Astrocyte (in vitro differentiated cells and primary cell): ENCODE measurements around the gene POLA1. TPM values are rescaled to one million over a fixed set of nuclear protein-coding genes. Genes with fewer than 3 reads are reported as not detected.

Experiments
- DNase-seq: peaks from one replicate; pipeline ENCODE4 v3.0.0-alpha.2; 2010; ENCODE audit warnings: low read depth
- FAIRE-seq: peaks from 2 replicates; lab custom pipeline; 2011; peaks lifted over from hg19 to GRCh38; lab: Jason Lieb, UNC
- H2AFZ ChIP-seq: 2 replicates; pipeline ENCODE4 v1.6.0; 2012; ENCODE audit warnings: low read depth, low read length, inconsistent platforms
- H3K27ac ChIP-seq: 2 replicates; pipeline ENCODE4 v1.5.1; 2011; ENCODE audit warnings: low read depth, low read length, inconsistent platforms
- H3K27me3 ChIP-seq: 2 replicates; pipeline ENCODE4 v1.6.0; 2011; ENCODE audit warnings: low read length, inconsistent platforms; ENCODE audit not compliant: insufficient read depth
- H3K36me3 ChIP-seq: 2 replicates; pipeline ENCODE4 v1.5.1; 2011; ENCODE audit warnings: low read length, inconsistent platforms; ENCODE audit not compliant: insufficient read depth
- H3K4me1 ChIP-seq: 2 replicates; pipeline ENCODE4 v1.5.1; 2011; ENCODE audit warnings: low read length, inconsistent platforms; ENCODE audit not compliant: insufficient read depth
- H3K4me2 ChIP-seq: 2 replicates; pipeline ENCODE4 v1.6.0; 2012; ENCODE audit warnings: low read length, inconsistent platforms
- H3K4me3 ChIP-seq: 2 replicates; pipeline ENCODE4 v1.5.1; 2011; ENCODE audit warnings: low read depth, mild to moderate bottlenecking, low read length, inconsistent platforms; ENCODE audit not compliant: insufficient read depth
- H3K79me2 ChIP-seq: 2 replicates; pipeline ENCODE4 v1.6.0; 2012; ENCODE audit warnings: mild to moderate bottlenecking, low read length, inconsistent platforms; ENCODE audit not compliant: insufficient read depth
- H3K9ac ChIP-seq: 2 replicates; pipeline ENCODE4 v1.6.0; 2012; ENCODE audit warnings: mild to moderate bottlenecking, low read length, inconsistent platforms
- H3K9me3 ChIP-seq: 2 replicates; pipeline ENCODE4 v1.5.1; 2012; ENCODE audit warnings: low read depth, mild to moderate bottlenecking, low read length, inconsistent platforms; ENCODE audit not compliant: insufficient read depth
- H4K20me1 ChIP-seq: 2 replicates; pipeline ENCODE4 v1.6.0; 2012; ENCODE audit warnings: low read length, inconsistent platforms; ENCODE audit not compliant: insufficient read depth
- H3K27ac Mint-ChIP-seq: one replicate; pipeline ENCODE4 v1.8.0; 2021; ENCODE audit warnings: mild to moderate bottlenecking, mixed read lengths; ENCODE audit not compliant: unreplicated experiment
- H3K27me3 Mint-ChIP-seq: one replicate; pipeline ENCODE4 v1.8.0; 2021; ENCODE audit warnings: low read depth, mixed read lengths; ENCODE audit not compliant: unreplicated experiment
- H3K36me3 Mint-ChIP-seq: one replicate; pipeline ENCODE4 v1.8.0; 2021; ENCODE audit warnings: low read depth, mixed read lengths; ENCODE audit not compliant: unreplicated experiment
- H3K4me1 Mint-ChIP-seq: one replicate; pipeline ENCODE4 v1.8.0; 2021; ENCODE audit warnings: low read depth, mixed read lengths; ENCODE audit not compliant: unreplicated experiment
- H3K4me3 Mint-ChIP-seq: one replicate; pipeline ENCODE4 v1.8.0; 2021; ENCODE audit warnings: mild to moderate bottlenecking, moderate library complexity, mixed read lengths; ENCODE audit not compliant: unreplicated experiment
- H3K9me3 Mint-ChIP-seq: one replicate; pipeline ENCODE4 v1.8.0; 2021; ENCODE audit warnings: mild to moderate bottlenecking, mixed read lengths; ENCODE audit not compliant: unreplicated experiment
- EZH2 ChIP-seq: IDR thresholded peaks from 2 replicates; pipeline ENCODE4 v1.6.1; 2012; ENCODE audit warnings: mild to moderate bottlenecking, low read length, inconsistent platforms; ENCODE audit not compliant: insufficient read depth
- total RNA-seq: library from RNA; stranded (reverse); gene quantifications from 2 replicates; pipeline ENCODE4 v1.2.1, GENCODE V29; 2021
- TF ChIP-seq, protein P1 (sequence below): IDR thresholded peaks from 2 replicates; pipeline ENCODE4 v1.5.1; 2011; ENCODE audit warnings: low read depth, mild to moderate bottlenecking, inconsistent platforms, low read length, moderate library complexity; ENCODE audit not compliant: insufficient read depth

POLA1 gene
- total RNA-seq, 1 donor from 2014 or later = 4.9 TPM

DNA sequence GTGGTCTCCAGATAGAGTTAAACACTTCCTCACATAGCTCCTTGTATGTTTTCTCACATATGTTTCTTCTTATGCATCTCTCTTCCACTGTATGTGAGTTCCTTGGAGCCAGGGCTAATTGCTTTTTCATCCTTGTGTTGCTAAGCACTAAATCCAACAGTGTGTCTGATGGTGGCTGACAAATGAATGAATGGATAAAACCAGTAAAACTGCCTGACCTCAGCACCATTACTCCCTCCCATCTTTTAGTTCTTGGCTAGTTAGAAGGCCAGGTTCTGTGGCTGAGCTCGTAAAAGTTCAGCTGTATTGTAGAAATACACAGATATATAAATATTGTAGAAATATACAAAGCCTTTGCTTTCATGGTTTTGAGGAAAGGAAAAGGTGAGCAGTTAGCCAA is 271.7 kb downstream of the POLA1 start:
- no peak overlapping the region for H3K9ac ChIP-seq
- H3K79me2 ChIP-seq = no peaks in the 10 kb centered on the region
- no peak overlapping the region for H3K27ac ChIP-seq
- no peaks in the 10 kb centered on the region for H3K36me3 ChIP-seq
- no peaks in the 10 kb centered on the region for H3K9me3 Mint-ChIP-seq
- TF ChIP-seq EZH2 = no peak
- TF ChIP-seq, protein P1, sequence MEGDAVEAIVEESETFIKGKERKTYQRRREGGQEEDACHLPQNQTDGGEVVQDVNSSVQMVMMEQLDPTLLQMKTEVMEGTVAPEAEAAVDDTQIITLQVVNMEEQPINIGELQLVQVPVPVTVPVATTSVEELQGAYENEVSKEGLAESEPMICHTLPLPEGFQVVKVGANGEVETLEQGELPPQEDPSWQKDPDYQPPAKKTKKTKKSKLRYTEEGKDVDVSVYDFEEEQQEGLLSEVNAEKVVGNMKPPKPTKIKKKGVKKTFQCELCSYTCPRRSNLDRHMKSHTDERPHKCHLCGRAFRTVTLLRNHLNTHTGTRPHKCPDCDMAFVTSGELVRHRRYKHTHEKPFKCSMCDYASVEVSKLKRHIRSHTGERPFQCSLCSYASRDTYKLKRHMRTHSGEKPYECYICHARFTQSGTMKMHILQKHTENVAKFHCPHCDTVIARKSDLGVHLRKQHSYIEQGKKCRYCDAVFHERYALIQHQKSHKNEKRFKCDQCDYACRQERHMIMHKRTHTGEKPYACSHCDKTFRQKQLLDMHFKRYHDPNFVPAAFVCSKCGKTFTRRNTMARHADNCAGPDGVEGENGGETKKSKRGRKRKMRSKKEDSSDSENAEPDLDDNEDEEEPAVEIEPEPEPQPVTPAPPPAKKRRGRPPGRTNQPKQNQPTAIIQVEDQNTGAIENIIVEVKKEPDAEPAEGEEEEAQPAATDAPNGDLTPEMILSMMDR = no peak
- no peak overlapping the region for H2AFZ ChIP-seq
- no peak overlapping the region for H3K4me3 Mint-ChIP-seq
- H3K27me3 ChIP-seq = no peaks in the 10 kb centered on the region
- DNase-seq (no peak), FAIRE-seq (peak; percentile 39)
- H3K4me1 Mint-ChIP-seq = peaks cover 3% of the 10 kb centered on the region
- H3K27me3 Mint-ChIP-seq = no peaks in the 10 kb centered on the region
- no peak overlapping the region for H3K27ac Mint-ChIP-seq
- no peak overlapping the region for H3K4me3 ChIP-seq
- H3K4me2 ChIP-seq = no peak overlapping the region
- H4K20me1 ChIP-seq = no peaks in the 10 kb centered on the region
- no peaks in the 10 kb centered on the region for H3K9me3 ChIP-seq
- H3K36me3 Mint-ChIP-seq = no peaks in the 10 kb centered on the region
- no peaks in the 10 kb centered on the region for H3K4me1 ChIP-seq

DNA sequence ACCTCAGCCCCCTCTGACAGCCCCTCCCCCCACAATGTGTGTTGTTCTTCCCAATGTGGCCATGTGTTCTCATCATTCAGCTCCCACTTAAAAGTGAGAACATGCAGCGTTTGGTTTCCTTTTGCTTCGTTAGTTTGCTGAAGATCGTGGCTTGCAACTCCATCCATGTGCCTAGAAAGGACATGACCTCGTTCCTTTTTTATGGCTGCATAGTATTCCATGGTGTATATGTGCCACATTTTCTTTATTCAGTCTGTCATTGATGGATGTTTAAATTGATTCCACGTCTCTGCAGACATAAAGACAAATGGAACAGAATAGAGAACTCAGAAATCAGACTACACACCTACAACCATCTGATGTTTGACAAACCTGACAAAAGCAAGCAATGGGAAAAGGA is 276.1 kb downstream of the POLA1 start:
- Histone ChIP-seq H3K27ac (no peak overlapping the region), H3K36me3 (no peaks in the 10 kb centered on the region), H4K20me1 (no peaks in the 10 kb centered on the region), H3K27me3 (no peaks in the 10 kb centered on the region), H3K79me2 (no peaks in the 10 kb centered on the region), H3K9ac (no peak overlapping the region), H3K4me1 (no peaks in the 10 kb centered on the region), H2AFZ (no peak overlapping the region), H3K4me3 (no peak overlapping the region), H3K4me2 (no peak overlapping the region), H3K9me3 (no peaks in the 10 kb centered on the region)
- no peaks in the 10 kb centered on the region for H3K9me3 Mint-ChIP-seq
- no peaks in the 10 kb centered on the region for H3K27me3 Mint-ChIP-seq
- H3K4me3 Mint-ChIP-seq = no peak overlapping the region
- H3K27ac Mint-ChIP-seq = no peak overlapping the region
- TF ChIP-seq, protein P1 = no peak
- no peak for TF ChIP-seq EZH2
- no peak for DNase-seq
- H3K4me1 Mint-ChIP-seq = no peaks in the 10 kb centered on the region
- FAIRE-seq = peak; percentile 34
- H3K36me3 Mint-ChIP-seq = no peaks in the 10 kb centered on the region

DNA sequence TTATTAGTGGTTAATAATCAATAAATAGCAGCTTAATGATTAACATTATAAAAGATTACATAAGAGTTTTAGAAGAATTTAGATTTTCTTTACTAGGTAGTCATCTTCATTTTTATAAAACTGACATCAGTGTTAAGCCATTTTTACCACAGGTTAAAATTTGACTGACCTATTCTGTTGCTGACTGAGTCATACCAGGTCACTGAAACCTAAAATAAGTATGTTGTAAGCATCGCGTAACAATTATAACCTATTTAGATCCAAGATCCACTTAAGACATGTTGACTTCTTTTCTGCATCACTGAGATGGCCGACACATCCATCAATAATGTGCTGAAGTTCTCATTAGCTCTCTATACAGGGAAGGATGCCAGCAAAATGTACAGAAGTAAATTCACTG is 285.4 kb downstream of the POLA1 start:
- H3K4me3 Mint-ChIP-seq = no peak overlapping the region
- H3K36me3 Mint-ChIP-seq = no peaks in the 10 kb centered on the region
- no peaks in the 10 kb centered on the region for H3K27me3 ChIP-seq
- no peaks in the 10 kb centered on the region for H3K79me2 ChIP-seq
- H3K4me3 ChIP-seq = no peak overlapping the region
- H3K4me1 Mint-ChIP-seq = peaks cover 4% of the 10 kb centered on the region
- H3K27ac Mint-ChIP-seq = no peak overlapping the region
- H3K27me3 Mint-ChIP-seq = no peaks in the 10 kb centered on the region
- no peak overlapping the region for H2AFZ ChIP-seq
- TF ChIP-seq, protein P1 = no peak
- TF ChIP-seq EZH2 = no peak
- peak; percentile 85 for FAIRE-seq
- H3K36me3 ChIP-seq = no peaks in the 10 kb centered on the region
- no peaks in the 10 kb centered on the region for H4K20me1 ChIP-seq
- no peaks in the 10 kb centered on the region for H3K9me3 ChIP-seq
- no peaks in the 10 kb centered on the region for H3K9me3 Mint-ChIP-seq
- H3K4me2 ChIP-seq = no peak overlapping the region
- H3K27ac ChIP-seq = no peak overlapping the region
- no peak for DNase-seq
- no peak overlapping the region for H3K9ac ChIP-seq
- H3K4me1 ChIP-seq = no peaks in the 10 kb centered on the region
